Left colon (tissue), 2 donors: ENCODE measurements around the gene SERINC4. TPM values are rescaled to one million over a fixed set of nuclear protein-coding genes. Genes with fewer than 3 reads are reported as not detected.
A peak's percentile ranks its signal among the peaks of the same experiment; 100 is the strongest.
"Not testable (repeated sequence)": the region's sequence is repeated elsewhere in the genome, so short reads cannot be mapped to it uniquely, and the experiment has no call there.

Experiments
- ATAC-seq: fragments of 200-7000 bp; cut with Tn5 transposase; one replicate; pipeline ENCODE4 v1.9.1; 2020; ENCODE audit warnings: mild to moderate bottlenecking, moderate library complexity
- DNase-seq, 2 donors: peaks; one replicate each; pipeline ENCODE4 v3.0.0-alpha.2; 2020
- intact Hi-C, 2 donors: fragments of 100-400 bp; cut with DNase I in 1 of 2; cut with micrococcal nuclease in 1 of 2; formaldehyde crosslinking; loops; one replicate each; pipeline versions ENCODE4 v1.11.2 to v1.14.0; 2022; cut with DNase I, micrococcal nuclease
- microRNA-seq, 2 donors: library from miRNA; unstranded; fragments of <30 nt; microRNA quantifications; one replicate each; pipeline versions ENCODE4 v1.1.0 to v1.2.0, GENCODE V29; 2020
- total RNA-seq, 2 donors: library from RNA; stranded (reverse); fragmentation: NEBNext Ultra II Directional; extraction: Animal tissue kit (Norgen Biotek cat#: 25700); gene quantifications; one replicate each; pipeline ENCODE4 v1.2.1, GENCODE V29; 2021
- donor health status: DM: no; HTN: no; CAD: no.
- donor health status: DM: yes; HTN: yes; CAD: no.

The SERINC4 gene
- total RNA-seq, 2 donors from 2014 or later, result 0.12 TPM; not detected in 1

- intact Hi-C loops, result no loop called here
- DNase-seq (no peak), ATAC-seq (no peak)
Measured at GRCh38 chr15:43772624-43773023, 27.4 kb downstream of the SERINC4 start.

- intact Hi-C loops, result no loop called here
- peak; percentile 4 for ATAC-seq
- DNase-seq, result no peak
Measured at GRCh38 chr15:43771816-43772215, 28.2 kb downstream of the SERINC4 start.

GRCh38 chr15:43769584-43770228, 30.3 kb downstream of the SERINC4 start:
- peak; percentile 59 for ATAC-seq
- intact Hi-C loops, result no loop called here
- peak in 1 of 2 donors; percentile 74 for DNase-seq

GRCh38 chr15:43763819-43764446, 36.1 kb downstream of the SERINC4 start:
- intact Hi-C loops, result no loop called here
- ATAC-seq, result no peak
- no peak for DNase-seq

GRCh38 chr15:43762824-43763223, 37.2 kb downstream of the SERINC4 start:
- DNase-seq (no peak), ATAC-seq (no peak)
- intact Hi-C loops, result no loop called here

GRCh38 chr15:43751885-43752284, 48.1 kb downstream of the SERINC4 start:
- DNase-seq (no peak), ATAC-seq (no peak)
- intact Hi-C loops, result no loop called here

GRCh38 chr15:43749690-43750345, 50.2 kb downstream of the SERINC4 start:
- DNase-seq (no peak), ATAC-seq (no peak)
- intact Hi-C loops, result no loop called here

GRCh38 chr15:43748376-43748775, 51.6 kb downstream of the SERINC4 start:
- ATAC-seq (no peak), DNase-seq (no peak)
- intact Hi-C loops, result no loop called here

- ATAC-seq (peak; percentile 58), DNase-seq (peak in 1 of 2 donors; percentile 32)
- intact Hi-C loops, result not testable (repeated sequence)
Measured at GRCh38 chr15:43746903-43747309, 53.1 kb downstream of the SERINC4 start.

GRCh38 chr15:43746245-43746902, 53.6 kb downstream of the SERINC4 start, which contains the start of gene PDIA3:
TSS of gene PDIA3 (plus strand) at chr15:43746438. CDS start at chr15:43746540, 102 bp downstream.
- intact Hi-C loops, result not testable (repeated sequence)
- ATAC-seq, result peak; percentile 95
- peak; percentile 94 to 95 for DNase-seq

Small RNA genes within 50 kb of the gene (microRNA-seq; reads per million reads assigned to microRNA genes)
- gene MIR1282, result 1.4 to 1.6 reads per million in 2 donors

Other genes starting within 250 kb of the SERINC4 start
- 100 to 1,000 TPM in 1 of 2 donors, 10 to 100 TPM in 1; 91.1 to 139 TPM for gene PPIP5K1, start 210.0 kb downstream of the SERINC4 start, total RNA-seq
- gene CKMT1B, start 206.2 kb downstream of the SERINC4 start, total RNA-seq, result 100 to 1,000 TPM; 168 to 277 TPM
- 1 to 10 TPM in 1 of 2 donors, under 1 TPM in 1; 0.67 to 1.4 TPM for gene STRC, start 181.4 kb downstream of the SERINC4 start, total RNA-seq
- 10 to 100 TPM in 1 of 2 donors, 1 to 10 TPM in 1; 9.0 to 11.8 TPM for gene CATSPER2, start 151.4 kb downstream of the SERINC4 start, total RNA-seq
- gene CKMT1A, start 106.4 kb downstream of the SERINC4 start, total RNA-seq, result 100 to 1,000 TPM; 162 to 229 TPM
- gene PDIA3, start 53.8 kb downstream of the SERINC4 start, total RNA-seq, result 100 to 1,000 TPM; 329 to 412 TPM
- gene ELL3, start 23.3 kb downstream of the SERINC4 start, total RNA-seq, result 10 to 100 TPM; 27.7 to 34.6 TPM
- 1,000 to 10,000 TPM; 1,073 to 1,095 TPM for gene SERF2, start 7.9 kb downstream of the SERINC4 start, total RNA-seq
- gene HYPK, start 379 bp upstream of the SERINC4 start, total RNA-seq, result 10 to 100 TPM; 10.4 to 11.6 TPM
- gene MFAP1, start 24.5 kb upstream of the SERINC4 start, total RNA-seq, result 10 to 100 TPM; 16.4 to 20.0 TPM
- gene WDR76, start 26.8 kb upstream of the SERINC4 start, total RNA-seq, result 1 to 10 TPM; 3.2 to 3.9 TPM